H1 (cell line): Measurements from ENCODE around the gene HLA-DMB. TPM values are rescaled to one million over a fixed set of nuclear protein-coding genes. Genes with fewer than 3 reads are reported as not detected.

ENCODE experiments used
- polyA plus RNA-seq, 7 experiments: library from polyadenylated mRNA; depleted of rRNA in 3 of 7; stranded (reverse) in 5 of 7; unstranded in 2 of 7; fragments of >200 nt in 5 of 7; fragments of 200-250 nt in 2 of 7; gene quantifications; 1 replicate in 5 of 7; 2 replicates in 1 of 7; 4 replicates in 1 of 7; pipeline versions ENCODE4 v1.2.1 to v1.2.3, GENCODE V29; 2011 to 2013; ENCODE audit warnings: missing spikeins in 2 of 7, mixed read lengths in 2 of 7
- small RNA-seq: library from polyadenylated mRNA; stranded (forward); fragments of <200 nt; extraction: miRNeasy Mini kit (QIAGEN cat#:217004); gene quantifications from one replicate; pipeline ENCODE3, GENCODE V24; 2013; ENCODE audit not compliant: insufficient read depth
- total RNA-seq: library from RNA; stranded (reverse); fragmentation: NEBNext Ultra II Directional; extraction: Animal tissue kit (Norgen Biotek cat#: 25700); gene quantifications from 2 replicates; pipeline ENCODE4 v1.2.1, GENCODE V29; 2021

HLA-DMB gene
- total and polyA plus RNA-seq, 2 of the 8 experiments (the other 6 are each of a cell fraction or from before 2014, with no cell fraction given): 2.7 to 4.7 TPM

Small RNA genes within 50 kb of the gene (small RNA-seq; reads per million reads assigned to genes)
- gene HLA-Z: not detected

Other genes starting within 250 kb of the HLA-DMB start
- not detected in 2 replicates for gene HLA-DQA2, start 199.6 kb downstream of the HLA-DMB start, total RNA-seq
- not detected in 2 replicates for gene HLA-DQA2, start 199.6 kb downstream of the HLA-DMB start, polyA plus RNA-seq (2011; rRNA removed)
- not detected in 2 replicates for gene HLA-DQB2, start 177.5 kb downstream of the HLA-DMB start, total RNA-seq
- gene HLA-DQB2, start 177.5 kb downstream of the HLA-DMB start, polyA plus RNA-seq (2011; rRNA removed): not detected in 2 replicates
- 0.27 TPM in 1 of 2 replicates, not detected in the other for gene HLA-DOB, start 124.0 kb downstream of the HLA-DMB start, total RNA-seq
- 0.19 and 0.35 TPM in 2 replicates for gene HLA-DOB, start 124.0 kb downstream of the HLA-DMB start, polyA plus RNA-seq (2011; rRNA removed)
- gene TAP2, start 102.3 kb downstream of the HLA-DMB start, total RNA-seq: 24.3 and 27.2 TPM in 2 replicates
- gene TAP2, start 102.3 kb downstream of the HLA-DMB start, polyA plus RNA-seq (2011; rRNA removed): 11.3 and 19.9 TPM in 2 replicates
- 18.4 and 22.0 TPM in 2 replicates for gene PSMB8, start 97.0 kb downstream of the HLA-DMB start, total RNA-seq
- gene PSMB8, start 97.0 kb downstream of the HLA-DMB start, polyA plus RNA-seq (2011; rRNA removed): 26.9 and 43.0 TPM in 2 replicates
- gene TAP1, start 87.3 kb downstream of the HLA-DMB start, total RNA-seq: 16.8 TPM in 2 replicates
- 20.1 and 22.0 TPM in 2 replicates for gene TAP1, start 87.3 kb downstream of the HLA-DMB start, polyA plus RNA-seq (2011; rRNA removed)
- 2.9 and 4.5 TPM in 2 replicates for gene PSMB9, start 86.8 kb downstream of the HLA-DMB start, total RNA-seq
- gene PSMB9, start 86.8 kb downstream of the HLA-DMB start, polyA plus RNA-seq (2011; rRNA removed): 12.5 and 22.8 TPM in 2 replicates
- gene HLA-DMA, start 12.1 kb upstream of the HLA-DMB start, total RNA-seq: 13.3 and 15.1 TPM in 2 replicates
- 18.0 and 23.1 TPM in 2 replicates for gene HLA-DMA, start 12.1 kb upstream of the HLA-DMB start, polyA plus RNA-seq (2011; rRNA removed)
- 179 and 185 TPM in 2 replicates for gene BRD2, start 27.6 kb upstream of the HLA-DMB start, total RNA-seq
- 101 and 132 TPM in 2 replicates for gene BRD2, start 27.6 kb upstream of the HLA-DMB start, polyA plus RNA-seq (2011; rRNA removed)
- 23.7 TPM in 2 replicates for gene HLA-DOA, start 68.6 kb upstream of the HLA-DMB start, total RNA-seq
- 89.0 and 120 TPM in 2 replicates for gene HLA-DOA, start 68.6 kb upstream of the HLA-DMB start, polyA plus RNA-seq (2011; rRNA removed)
- gene HLA-DPA1, start 132.6 kb upstream of the HLA-DMB start, total RNA-seq: 6.2 and 6.8 TPM in 2 replicates
- 8.4 and 13.1 TPM in 2 replicates for gene HLA-DPA1, start 132.6 kb upstream of the HLA-DMB start, polyA plus RNA-seq (2011; rRNA removed)
- 32.3 and 37.8 TPM in 2 replicates for gene HLA-DPB1, start 135.0 kb upstream of the HLA-DMB start, total RNA-seq
- 58.8 and 62.8 TPM in 2 replicates for gene HLA-DPB1, start 135.0 kb upstream of the HLA-DMB start, polyA plus RNA-seq (2011; rRNA removed)